GM18951 (cell line): ENCODE measurements around the gene HAGHL.
A peak's percentile ranks its signal among the peaks of the same experiment; 100 is the strongest.

Source experiments
- POLR2A ChIP-seq: IDR thresholded peaks from 4 replicates; pipeline ENCODE4 v1.6.1; 2011; ENCODE audit warnings: mild to moderate bottlenecking; ENCODE audit not compliant: insufficient read length, insufficient read depth; ENCODE audit errors: extremely low read depth
- in situ Hi-C: fragments of 300-500 bp; cut with MboI; formaldehyde crosslinking; loops from one replicate; pipeline ENCODE4 v1.12.0; 2022; ENCODE audit warnings: low sequenced_read_pairs, mixed read lengths, inconsistent platforms; ENCODE audit not compliant: unreplicated experiment

Gene HAGHL

GRCh38 chr16:706189-707061 lies 20.5 kb upstream of the HAGHL start:
- TF ChIP-seq POLR2A = no peak
- in situ Hi-C loops = no loop called here

DNA sequence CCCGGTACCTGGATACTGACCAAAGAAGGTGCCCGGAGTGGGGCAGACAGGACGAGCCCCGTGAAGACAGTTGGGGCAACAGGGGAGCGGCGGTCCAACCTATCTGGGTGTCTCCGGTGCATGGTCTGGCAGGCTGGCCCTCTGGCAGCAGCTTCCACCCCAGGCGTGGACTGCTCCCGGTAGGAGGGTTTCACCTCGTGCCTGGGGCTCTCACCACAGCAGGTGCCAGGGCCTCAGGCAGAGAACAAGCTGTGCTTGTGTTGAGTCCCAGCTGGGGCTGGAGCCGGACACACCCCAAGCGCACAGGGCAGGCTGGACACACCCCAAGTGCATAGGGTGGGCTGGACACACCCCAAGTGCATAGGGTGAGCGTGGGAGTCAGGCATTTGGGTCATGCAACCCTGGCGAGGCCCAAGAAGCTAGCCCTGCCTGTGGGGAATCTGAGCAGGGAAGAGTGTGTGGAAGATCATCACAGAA lies 19.8 kb upstream of the HAGHL start:
- TF ChIP-seq POLR2A = no peak

DNA sequence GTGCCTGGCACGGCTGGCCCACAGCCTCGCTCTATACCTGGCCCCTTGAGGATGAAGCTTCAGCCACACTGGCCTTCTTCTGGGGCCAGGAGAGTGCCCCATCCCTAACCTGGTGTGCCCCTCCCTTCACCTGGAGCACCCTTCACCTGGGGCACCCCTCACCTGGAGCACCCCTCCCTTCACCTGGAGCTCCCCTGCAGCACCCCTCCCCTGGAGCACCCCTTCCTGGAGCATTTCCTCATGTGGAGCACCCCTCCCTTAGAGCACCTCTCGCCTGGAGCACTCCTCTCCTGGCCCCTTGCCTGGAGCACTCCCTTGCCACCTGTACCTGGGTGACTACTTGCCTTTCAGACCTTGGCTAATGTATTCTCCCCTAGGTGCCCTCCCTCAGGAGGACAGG lies 18.9 kb upstream of the HAGHL start:
- in situ Hi-C loops = no loop called here
- TF ChIP-seq POLR2A = no peak

More for the DNA sequence above, 19.8 kb upstream of the HAGHL start:
- in situ Hi-C loops = no loop called here

DNA sequence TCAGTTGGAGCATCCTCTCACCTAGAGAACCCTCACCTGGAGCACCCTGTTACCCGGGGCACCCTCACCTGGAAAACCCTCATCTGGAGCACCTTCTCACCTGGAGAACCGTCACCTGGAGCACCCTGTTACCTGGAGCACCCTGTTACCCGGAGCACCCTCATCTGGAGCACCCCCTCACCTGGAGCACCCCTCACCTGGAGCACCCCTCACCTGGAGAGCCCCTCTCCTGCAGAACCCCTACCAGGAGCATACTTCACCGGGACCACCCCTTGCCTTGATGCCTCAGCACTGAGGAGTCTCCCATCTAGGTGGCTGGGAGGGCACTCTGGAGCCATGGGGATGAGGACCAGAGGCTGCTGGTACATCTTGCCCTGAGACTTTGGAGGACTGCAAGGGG lies 17.9 kb upstream of the HAGHL start:
- TF ChIP-seq POLR2A = no peak
- in situ Hi-C loops = no loop called here

DNA sequence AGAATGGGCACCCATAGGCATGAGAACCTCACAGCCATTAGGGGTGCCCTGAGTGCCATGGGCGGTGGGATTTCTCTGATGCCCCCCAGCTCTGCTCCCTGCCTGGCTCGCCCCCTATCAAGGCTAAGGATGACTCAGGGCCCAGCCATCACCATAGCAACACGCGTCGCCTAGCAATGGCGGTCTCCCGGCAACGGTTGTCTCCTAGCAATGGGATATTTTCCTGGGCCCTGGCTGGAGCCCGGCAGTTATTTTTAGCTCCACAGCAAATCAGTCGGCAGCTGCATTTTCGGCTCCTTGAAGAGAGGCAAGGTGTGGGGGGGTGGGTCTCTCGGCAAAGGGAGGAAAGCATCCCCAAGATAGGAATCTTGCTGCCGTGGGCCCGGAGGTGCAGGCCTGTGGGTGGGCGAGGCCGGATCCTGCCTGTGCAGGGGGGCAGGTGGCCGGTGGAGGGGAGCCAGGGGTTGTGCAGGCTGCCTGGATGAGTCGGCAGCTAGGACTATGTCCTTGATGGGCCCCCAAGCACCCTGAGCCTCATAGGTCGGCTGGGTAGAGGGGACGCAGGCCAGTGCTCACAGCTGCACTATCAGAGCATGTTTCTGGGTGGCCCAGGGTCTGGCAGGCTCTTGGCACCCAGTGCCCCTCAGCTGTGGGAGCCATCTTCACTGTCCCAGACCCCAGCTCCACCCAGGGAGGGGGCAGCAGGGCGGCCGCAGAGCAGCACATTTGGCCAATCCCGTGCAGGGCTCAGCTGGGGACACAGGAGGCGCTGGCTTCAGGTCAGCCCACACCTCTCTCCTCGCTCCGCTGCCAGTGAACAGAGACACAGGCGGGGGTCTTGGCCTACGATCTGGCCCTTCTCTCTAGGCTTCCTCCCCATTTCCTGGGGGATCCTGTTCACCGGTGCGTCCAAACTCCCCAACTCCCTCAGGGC lies 17.1 kb upstream of the HAGHL start:
- in situ Hi-C loops = loop anchor here (10.0 kb wide), 1 partner anchor 75 kb away; the partner anchor contains the start of genes CHTF18 and RPUSD1

GRCh38 chr16:710500-711075 lies 16.3 kb upstream of the HAGHL start:
- in situ Hi-C loops = loop anchor here (10.0 kb wide), 1 partner anchor 74 kb away; the partner anchor contains the start of genes CHTF18 and RPUSD1
- TF ChIP-seq POLR2A = no peak

More for the DNA sequence above, 17.1 kb upstream of the HAGHL start:
- TF ChIP-seq POLR2A = no peak

DNA sequence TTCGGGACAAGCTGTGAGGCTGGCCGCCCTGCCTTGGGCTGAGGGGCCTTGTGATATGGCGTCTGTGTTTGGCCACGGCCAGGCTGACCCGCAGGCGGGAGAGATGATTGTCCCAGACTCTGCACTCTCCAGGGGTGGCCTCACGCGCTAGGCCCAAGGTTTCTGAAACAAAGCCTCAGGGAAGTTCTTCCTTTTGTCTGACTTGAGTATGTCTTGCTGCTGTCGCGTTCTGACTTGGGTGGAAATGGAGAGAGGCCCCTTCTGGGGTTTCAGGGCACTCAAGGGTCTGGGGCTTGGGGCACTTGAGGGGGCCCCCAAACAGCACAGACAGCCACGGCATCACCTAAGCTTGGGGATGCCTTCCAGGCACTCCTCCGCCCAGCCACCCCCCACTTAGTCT lies 15.8 kb upstream of the HAGHL start:
- in situ Hi-C loops = loop anchor here (10.0 kb wide), 1 partner anchor 74 kb away; the partner anchor contains the start of genes CHTF18 and RPUSD1

DNA sequence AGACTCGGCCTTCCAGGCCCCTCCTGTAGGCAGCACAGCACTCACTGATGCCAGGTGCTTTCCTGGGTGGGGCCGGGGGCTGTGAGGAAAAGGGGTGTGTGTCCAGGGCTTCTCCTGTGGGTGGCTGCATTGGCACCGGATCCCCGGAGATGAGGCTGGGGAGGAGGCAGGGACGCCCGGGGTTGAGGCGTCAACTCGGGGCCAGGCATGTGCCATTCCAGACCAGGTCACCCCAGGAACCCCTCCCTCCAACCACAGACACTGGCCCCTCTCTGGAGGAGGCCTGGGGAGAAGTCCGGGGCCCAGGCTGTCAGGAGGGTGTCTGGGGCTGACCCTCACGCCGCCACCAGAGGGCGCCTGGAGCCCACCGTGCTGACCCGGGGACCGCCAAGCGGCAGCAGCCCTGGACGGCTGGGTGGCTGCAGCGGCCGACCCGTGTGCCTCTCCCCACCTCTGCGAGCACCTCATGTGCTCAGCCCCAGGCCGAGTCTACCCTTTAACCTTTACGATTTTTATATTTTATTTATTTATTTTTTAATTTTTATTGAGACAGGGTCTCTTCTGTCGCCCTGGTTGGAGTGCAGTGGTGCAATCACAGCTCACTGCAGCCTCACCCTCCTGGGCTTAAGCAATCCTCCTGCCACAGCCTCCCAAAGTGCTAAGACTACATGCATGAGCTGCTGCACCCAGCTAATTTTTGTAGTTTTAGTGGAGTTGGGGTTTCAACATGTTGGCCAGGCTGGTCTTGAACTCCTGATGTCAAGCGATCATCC lies 15.2 kb upstream of the HAGHL start:
- no peak for TF ChIP-seq POLR2A
- in situ Hi-C loops = loop anchor here (10.0 kb wide), 1 partner anchor 73 kb away; the partner anchor contains the start of genes CHTF18 and RPUSD1

More for the DNA sequence above, 15.8 kb upstream of the HAGHL start:
- no peak for TF ChIP-seq POLR2A

DNA sequence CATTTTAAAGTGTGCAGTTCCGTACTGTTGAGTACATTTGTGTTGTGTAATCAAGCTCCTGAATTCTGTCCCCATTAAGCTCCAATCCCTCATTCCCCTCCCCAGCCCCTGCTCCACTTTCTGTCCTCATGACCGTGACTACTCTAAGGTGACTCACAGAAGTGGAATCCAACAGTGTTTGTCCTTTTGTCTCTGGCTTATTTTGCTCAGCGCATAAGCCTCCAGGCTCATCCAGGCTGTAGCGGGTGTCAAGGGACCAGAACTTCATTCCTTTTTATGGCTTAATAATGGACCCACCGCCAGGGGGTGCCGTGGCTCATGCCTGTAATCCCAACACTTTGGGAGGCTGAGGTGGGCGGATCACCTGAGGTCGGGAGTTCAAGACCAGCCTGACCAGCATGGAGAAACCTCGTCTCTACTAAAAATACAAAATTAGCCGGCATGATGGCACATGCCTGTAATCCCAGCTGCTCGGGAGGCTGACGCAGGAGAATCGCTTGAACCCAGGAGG lies 14.1 kb upstream of the HAGHL start:
- in situ Hi-C loops = loop anchor here (10.0 kb wide), 1 partner anchor 72 kb away; the partner anchor contains the start of genes CHTF18 and RPUSD1

GRCh38 chr16:714079-714478 lies 12.8 kb upstream of the HAGHL start:
- TF ChIP-seq POLR2A = no peak
- in situ Hi-C loops = loop anchor here (10.0 kb wide), 1 partner anchor 71 kb away; the partner anchor contains the start of genes CHTF18 and RPUSD1

GRCh38 chr16:714558-715476 lies 12.1 kb upstream of the HAGHL start, which contains the start of gene METRN:
Gene METRN, plus strand, starts transcription at chr16:715118. Its CDS starts 172 bp downstream, at chr16:715290.
- TF ChIP-seq POLR2A = peak; percentile 16
- in situ Hi-C loops = loop anchor here (10.0 kb wide), 1 partner anchor 70 kb away; the partner anchor contains the start of genes CHTF18 and RPUSD1
